A549 treated with RU486 at 1 μM for 4 hours (cell line): ENCODE measurements around the gene FAM219A. TPM values are rescaled to one million over a fixed set of nuclear protein-coding genes. Genes with fewer than 3 reads are reported as not detected.

ENCODE experiments used
- total RNA-seq: library from RNA; stranded (reverse); fragments of 200-300 nt; extraction: Qiagen RNA extraction; gene quantifications from 5 replicates; pipeline ENCODE4 v1.2.3, GENCODE V29; 2022; ENCODE audit warnings: low read depth

The FAM219A gene, protein sequence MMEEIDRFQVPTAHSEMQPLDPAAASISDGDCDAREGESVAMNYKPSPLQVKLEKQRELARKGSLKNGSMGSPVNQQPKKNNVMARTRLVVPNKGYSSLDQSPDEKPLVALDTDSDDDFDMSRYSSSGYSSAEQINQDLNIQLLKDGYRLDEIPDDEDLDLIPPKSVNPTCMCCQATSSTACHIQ
- 14.5 to 19.1 TPM (median 18.6 TPM) in 5 replicates for total RNA-seq

DNA sequence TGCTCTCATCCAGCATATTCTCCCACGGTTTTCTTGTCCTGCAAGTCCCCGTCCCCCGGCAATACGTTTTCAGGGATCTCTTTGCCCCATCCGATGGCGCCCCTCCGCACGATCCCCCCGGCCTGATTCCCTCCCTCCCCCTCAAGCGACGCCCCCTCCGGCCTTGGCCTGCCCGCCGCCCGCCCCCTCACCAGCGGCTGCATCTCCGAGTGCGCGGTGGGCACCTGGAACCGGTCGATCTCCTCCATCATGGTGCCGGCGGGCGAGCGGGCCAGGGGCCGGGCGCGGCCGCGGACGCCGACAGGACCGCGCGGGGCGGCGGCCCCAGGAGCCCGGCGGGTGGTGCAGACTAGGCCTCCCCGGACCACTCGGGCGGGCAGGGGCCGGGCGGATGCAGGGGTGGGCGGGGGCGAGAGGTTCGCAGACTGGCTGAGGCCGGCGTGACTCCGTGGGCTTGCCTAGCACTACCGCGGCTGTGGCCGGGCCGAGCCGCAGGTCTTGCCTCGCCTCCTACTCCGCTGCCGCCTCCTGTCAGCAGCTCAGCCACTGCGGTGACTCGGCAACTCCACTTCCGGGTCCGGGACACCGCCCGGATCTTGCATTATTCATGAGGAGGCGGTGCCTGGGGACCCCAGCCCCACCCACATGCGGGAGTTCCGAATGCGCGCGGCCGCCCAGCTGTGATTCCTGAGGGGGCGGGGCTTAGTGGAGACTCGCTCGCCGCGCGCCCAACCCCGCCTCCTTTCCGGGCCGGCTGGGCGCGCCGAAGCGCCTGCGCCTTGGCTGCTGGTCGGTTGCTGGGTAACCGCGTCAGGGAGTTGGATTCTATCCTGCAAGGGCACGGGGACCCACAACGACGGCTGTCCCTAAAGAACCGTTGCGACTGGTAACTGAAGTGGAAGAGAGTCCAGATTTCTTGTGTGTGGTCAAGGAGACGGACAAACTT, at the start of gene FAM219A, which contains the start of gene DNAI1:
Gene FAM219A (minus strand): TSS at position 558 of the 946 bp plus-strand sequence. CDS start 307 bp downstream, at position 251.
Gene DNAI1 (plus strand): TSS at position 793 of the 946 bp plus-strand sequence. CDS start 201 bp downstream, outside the sequence.

DNA sequence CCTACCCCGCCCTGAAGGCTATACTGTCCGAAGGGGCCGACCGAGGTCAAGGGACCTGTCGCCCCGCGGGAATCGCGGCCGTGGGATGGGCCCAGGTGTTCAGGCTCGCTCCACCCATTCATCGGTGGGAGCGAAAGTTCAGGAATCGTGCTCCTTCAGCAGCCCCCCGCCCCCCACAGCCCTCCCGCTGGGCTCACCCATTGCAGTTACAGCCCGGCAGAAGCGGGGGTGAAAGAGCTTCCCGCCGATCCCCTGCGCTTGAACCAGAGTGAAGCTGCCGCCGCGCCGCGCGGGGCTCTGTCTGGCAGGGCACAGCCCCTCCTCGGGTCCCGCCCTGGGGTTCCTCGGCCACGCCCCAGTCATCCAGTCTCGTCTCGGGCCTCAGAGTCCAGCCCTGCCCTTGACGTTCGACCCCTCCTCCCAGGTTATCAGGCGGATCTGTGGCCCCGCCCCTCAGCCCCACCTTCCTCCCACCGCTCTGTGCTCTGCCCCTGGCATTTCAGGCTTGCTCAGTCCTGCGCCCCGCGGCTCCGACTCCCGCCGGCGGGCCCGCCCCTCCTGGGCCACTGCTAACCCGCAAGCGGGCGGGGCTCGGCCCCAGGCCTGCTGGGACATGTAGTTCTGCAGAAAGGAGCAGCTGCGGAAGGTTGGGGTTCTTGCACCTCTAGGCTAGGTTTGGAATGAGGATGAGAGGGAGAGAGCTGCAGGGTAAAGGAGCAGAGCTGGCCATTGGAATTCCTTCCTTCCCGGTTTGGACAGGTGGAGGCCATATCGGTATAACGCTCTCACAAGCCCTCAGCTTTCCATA, 81.6 kb downstream of the FAM219A start, which contains the start of gene MYORG:
Gene MYORG (minus strand): TSS at position 303 of the 808 bp plus-strand sequence. CDS start 3,955 bp downstream, outside the sequence.

Other genes starting within 250 kb of the FAM219A start
- 3.3 to 3.7 TPM (median 3.5 TPM) in 5 replicates for gene KIF24, start 129.3 kb downstream of the FAM219A start, total RNA-seq
- 23.1 to 24.6 TPM (median 24.4 TPM) in 5 replicates for gene NUDT2, start 129.0 kb downstream of the FAM219A start, total RNA-seq
- 2.9 to 4.4 TPM (median 4.0 TPM) in 5 replicates for gene MYORG, start 81.7 kb downstream of the FAM219A start, total RNA-seq
- gene DNAI1, start 235 bp upstream of the FAM219A start, total RNA-seq: 0.12 to 0.42 TPM (median 0.15 TPM) in 5 replicates
- gene ENHO, start 64.4 kb upstream of the FAM219A start, total RNA-seq: 0.66 to 2.6 TPM (median 1.9 TPM) in 5 replicates
- 0.08 to 0.22 TPM (median 0.14 TPM) in 3 of 5 replicates, not detected in the others for gene CNTFR, start 131.2 kb upstream of the FAM219A start, total RNA-seq
- 37.8 to 51.7 TPM (median 46.0 TPM) in 5 replicates for gene RPP25L, start 153.5 kb upstream of the FAM219A start, total RNA-seq
- gene DCTN3, start 161.9 kb upstream of the FAM219A start, total RNA-seq: 102 to 123 TPM (median 108 TPM) in 5 replicates
- gene ARID3C, start 170.5 kb upstream of the FAM219A start, total RNA-seq: 0.07 to 0.17 TPM (median 0.13 TPM) in 3 of 5 replicates, not detected in the others
- gene SIGMAR1, start 179.2 kb upstream of the FAM219A start, total RNA-seq: 163 to 210 TPM (median 202 TPM) in 5 replicates
- gene GALT, start 188.1 kb upstream of the FAM219A start, total RNA-seq: 15.5 to 21.5 TPM (median 19.6 TPM) in 5 replicates
- gene IL11RA, start 193.6 kb upstream of the FAM219A start, total RNA-seq: 3.2 to 7.1 TPM (median 6.1 TPM) in 5 replicates
- 0.22 to 0.41 TPM (median 0.23 TPM) in 3 of 5 replicates, not detected in the others for gene CCL27, start 204.1 kb upstream of the FAM219A start, total RNA-seq
- gene CCL19, start 232.7 kb upstream of the FAM219A start, total RNA-seq: not detected in 5 replicates